Upper lobe of left lung (tissue), 6 donors: ENCODE data around the gene PPCS. TPM values are rescaled to one million over a fixed set of nuclear protein-coding genes. Genes with fewer than 3 reads are reported as not detected.

Experiments
- ATAC-seq, 2 donors: fragments of 200-7000 bp; cut with Tn5 transposase; one replicate each; pipeline ENCODE4 v1.9.1; 2022; ENCODE audit warnings: mild to moderate bottlenecking in 2 of 2, moderate library complexity in 2 of 2; ENCODE audit not compliant: low FRiP score in 2 of 2
- DNase-seq, 2 donors: peaks; one replicate each; pipeline ENCODE4 v3.0.0-alpha.2; 2019 to 2020
- H3K27ac ChIP-seq, 4 donors: fragments of 200-600 bp; sonication (generic); one replicate each; pipeline ENCODE4 v1.5.1; 2016 to 2019
- H3K27me3 ChIP-seq, 4 donors: fragments of 200-600 bp; sonication (generic); one replicate each; pipeline ENCODE4 v1.5.1; 2017 to 2019
- H3K36me3 ChIP-seq, 4 donors: fragments of 200-600 bp; sonication (generic); one replicate each; pipeline ENCODE4 v1.5.1; 2016 to 2019
- H3K4me1 ChIP-seq, 4 donors: fragments of 200-600 bp; sonication (generic); one replicate each; pipeline ENCODE4 v1.5.1; 2018 to 2019
- H3K4me3 ChIP-seq, 4 donors: fragments of 200-600 bp; sonication (generic); one replicate each; pipeline ENCODE4 v1.5.1; 2017 to 2019; ENCODE audit warnings: mild to moderate bottlenecking in 2 of 4, moderate library complexity in 1 of 4
- H3K9me3 ChIP-seq, 4 donors: fragments of 200-600 bp; sonication (generic); one replicate each; pipeline ENCODE4 v1.5.1; 2018 to 2019
- CTCF ChIP-seq, 6 experiments: fragments of 450-650 bp in 4 of 6; fragments of 200-600 bp in 2 of 6; sonication (generic) in 2 of 6; IDR thresholded peaks; one replicate each; pipeline ENCODE4 v1.5.1; 2016 to 2019; ENCODE audit warnings: antibody characterized with exemption in 6 of 6
- EP300 ChIP-seq, 4 donors: sonication (generic); formaldehyde crosslinking; IDR thresholded peaks; one replicate each; pipeline ENCODE4 v1.5.1; 2017; ENCODE audit warnings: antibody characterized with exemption in 4 of 4, control low read depth in 2 of 4
- POLR2A ChIP-seq, 4 donors: fragments of 450-650 bp; IDR thresholded peaks; one replicate each; pipeline ENCODE4 v1.5.1; 2016 to 2017; ENCODE audit warnings: antibody characterized with exemption in 4 of 4, mild to moderate bottlenecking in 2 of 4
- POLR2AphosphoS5 ChIP-seq, 2 donors: sonication (generic); formaldehyde crosslinking; IDR thresholded peaks; one replicate each; pipeline ENCODE4 v1.5.1; 2017; ENCODE audit warnings: antibody characterized with exemption in 2 of 2
- WGBS, 2 donors: methylation state at CpG; one replicate each; pipeline ENCODE4 v1.1.5; 2017 to 2018; 5-methylcytosine and 5-hydroxymethylcytosine counted together
- total RNA-seq, 6 donors: library from RNA; depleted of rRNA in 4 of 6; stranded (reverse); fragments of >200 nt in 4 of 6; gene quantifications; one replicate each; pipeline versions ENCODE4 v1.1.0 to v1.2.1, GENCODE V29; 2016 to 2021
- donor health status: DM: no; HTN: no; CAD: no; lungs with moderate emphysema.
- donor health status: DM: no; HTN: yes; CAD: no; lungs with severe emphysema.

The PPCS gene
- total RNA-seq, 6 donors from 2014 or later = 56.4 to 95.3 (median 74.6) TPM

DNA sequence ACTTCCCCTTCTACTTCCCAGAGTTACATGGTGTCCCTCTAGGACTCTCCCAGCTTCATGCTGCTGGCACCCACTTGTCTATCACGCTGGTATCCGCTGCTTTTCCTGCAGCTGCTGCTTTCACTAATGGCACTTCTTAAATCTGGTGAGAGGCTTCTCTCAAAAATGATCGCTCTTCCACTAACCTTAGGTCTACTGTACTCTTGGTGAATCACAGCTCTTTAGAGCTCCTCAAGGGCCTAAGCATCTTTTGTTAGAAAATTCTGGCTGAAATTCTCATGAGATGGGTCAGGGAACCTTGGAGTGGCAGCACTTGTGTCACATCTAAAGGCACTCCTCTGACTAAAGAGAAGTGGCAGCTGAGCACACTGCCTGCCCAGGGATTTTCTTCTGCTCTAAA is 32.7 kb upstream of the PPCS start:
- no peak for ATAC-seq
- no peak overlapping the region for H3K27ac ChIP-seq
- no peak overlapping the region for H3K4me3 ChIP-seq
- H3K9me3 ChIP-seq = no peaks in the 10 kb centered on the region
- no peaks in the 10 kb centered on the region for H3K36me3 ChIP-seq
- H3K27me3 ChIP-seq = no peaks in the 10 kb centered on the region
- peaks cover 0 to 12% (median 6%) of the 10 kb centered on the region in 4 donors for H3K4me1 ChIP-seq
- TF ChIP-seq POLR2AphosphoS5 (IDR thresholded peaks at IDR 0.05) (no peak), POLR2A (IDR thresholded peaks at IDR 0.05) (no peak), EP300 (IDR thresholded peaks at IDR 0.05) (no peak), CTCF (IDR thresholded peaks at IDR 0.05) (no peak)
- WGBS, 2 donors = 88 to 95% methylated on average over 3 of the region's 3 CpGs
- DNase-seq = no peak

DNA sequence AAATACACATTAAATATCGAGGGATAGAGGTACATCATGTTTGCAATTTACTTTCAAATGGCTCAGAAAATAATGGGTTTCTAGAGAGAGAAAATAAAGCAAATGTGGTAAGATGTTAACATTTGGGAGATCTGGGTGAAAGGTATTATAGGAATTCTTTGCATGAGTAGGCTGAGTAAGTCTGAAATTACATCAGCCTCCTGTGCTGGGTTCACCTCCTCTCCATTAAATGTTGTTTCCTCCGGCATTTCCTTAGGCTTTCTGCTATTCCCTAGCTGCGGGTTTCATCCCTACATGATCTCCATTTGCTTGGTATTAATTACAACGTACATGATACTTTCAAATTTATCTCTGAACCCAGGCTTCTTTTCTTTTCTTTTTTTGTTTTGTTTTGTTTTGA is 32.1 kb upstream of the PPCS start:
- Histone ChIP-seq H3K27ac (no peak overlapping the region), H3K4me3 (no peak overlapping the region), H3K4me1 (peaks cover 0 to 12% (median 6%) of the 10 kb centered on the region in 4 donors), H3K27me3 (no peaks in the 10 kb centered on the region), H3K36me3 (no peaks in the 10 kb centered on the region), H3K9me3 (no peaks in the 10 kb centered on the region)
- no peak for ATAC-seq
- no peak for TF ChIP-seq EP300 (IDR thresholded peaks at IDR 0.05)
- TF ChIP-seq POLR2AphosphoS5 (IDR thresholded peaks at IDR 0.05) = no peak
- no peak for TF ChIP-seq POLR2A (IDR thresholded peaks at IDR 0.05)
- no peak for TF ChIP-seq CTCF (IDR thresholded peaks at IDR 0.05)
- 83 to 86% methylated on average over 4 of the region's 4 CpGs for WGBS, 2 donors
- no peak for DNase-seq

- no peak for DNase-seq
- TF ChIP-seq EP300 (IDR thresholded peaks at IDR 0.05) (no peak), CTCF (IDR thresholded peaks at IDR 0.05) (no peak), POLR2A (IDR thresholded peaks at IDR 0.05) (no peak), POLR2AphosphoS5 (IDR thresholded peaks at IDR 0.05) (no peak)
- no peaks in the 10 kb centered on the region for H3K4me1 ChIP-seq
- no peaks in the 10 kb centered on the region for H3K27me3 ChIP-seq
- H3K9me3 ChIP-seq = no peaks in the 10 kb centered on the region
- WGBS, 2 donors = 53 to 56% methylated on average over 4 of the region's 4 CpGs
- no peak overlapping the region for H3K27ac ChIP-seq
- H3K4me3 ChIP-seq = no peak overlapping the region
- H3K36me3 ChIP-seq = no peaks in the 10 kb centered on the region
- no peak for ATAC-seq
Measured at GRCh38 chr1:42427240-42427639, 29.1 kb upstream of the PPCS start.

- no peak for ATAC-seq
- H3K9me3 ChIP-seq = no peaks in the 10 kb centered on the region
- no peaks in the 10 kb centered on the region for H3K27me3 ChIP-seq
- no peak overlapping the region for H3K4me3 ChIP-seq
- no peaks in the 10 kb centered on the region for H3K4me1 ChIP-seq
- no peaks in the 10 kb centered on the region for H3K36me3 ChIP-seq
- no peak for DNase-seq
- TF ChIP-seq POLR2AphosphoS5 (IDR thresholded peaks at IDR 0.05) (no peak), CTCF (IDR thresholded peaks at IDR 0.05) (no peak), POLR2A (IDR thresholded peaks at IDR 0.05) (no peak), EP300 (IDR thresholded peaks at IDR 0.05) (no peak)
- 68 to 76% methylated on average over 1 of the region's 1 CpG for WGBS, 2 donors
- no peak overlapping the region for H3K27ac ChIP-seq
Measured at GRCh38 chr1:42429603-42430002, 26.7 kb upstream of the PPCS start.

- Histone ChIP-seq H3K4me3 (no peak overlapping the region), H3K4me1 (no peaks in the 10 kb centered on the region), H3K27me3 (no peaks in the 10 kb centered on the region), H3K9me3 (no peaks in the 10 kb centered on the region), H3K27ac (no peak overlapping the region), H3K36me3 (no peaks in the 10 kb centered on the region)
- 82 to 83% methylated on average over 3 of the region's 3 CpGs for WGBS, 2 donors
- no peak for ATAC-seq
- no peak for DNase-seq
- no peak for TF ChIP-seq POLR2A (IDR thresholded peaks at IDR 0.05)
- TF ChIP-seq POLR2AphosphoS5 (IDR thresholded peaks at IDR 0.05) = no peak
- no peak for TF ChIP-seq CTCF (IDR thresholded peaks at IDR 0.05)
- no peak for TF ChIP-seq EP300 (IDR thresholded peaks at IDR 0.05)
Measured at GRCh38 chr1:42430286-42431135, 25.8 kb upstream of the PPCS start.
